ENCODE results near the gene WIZ.

The WIZ gene

DNA sequence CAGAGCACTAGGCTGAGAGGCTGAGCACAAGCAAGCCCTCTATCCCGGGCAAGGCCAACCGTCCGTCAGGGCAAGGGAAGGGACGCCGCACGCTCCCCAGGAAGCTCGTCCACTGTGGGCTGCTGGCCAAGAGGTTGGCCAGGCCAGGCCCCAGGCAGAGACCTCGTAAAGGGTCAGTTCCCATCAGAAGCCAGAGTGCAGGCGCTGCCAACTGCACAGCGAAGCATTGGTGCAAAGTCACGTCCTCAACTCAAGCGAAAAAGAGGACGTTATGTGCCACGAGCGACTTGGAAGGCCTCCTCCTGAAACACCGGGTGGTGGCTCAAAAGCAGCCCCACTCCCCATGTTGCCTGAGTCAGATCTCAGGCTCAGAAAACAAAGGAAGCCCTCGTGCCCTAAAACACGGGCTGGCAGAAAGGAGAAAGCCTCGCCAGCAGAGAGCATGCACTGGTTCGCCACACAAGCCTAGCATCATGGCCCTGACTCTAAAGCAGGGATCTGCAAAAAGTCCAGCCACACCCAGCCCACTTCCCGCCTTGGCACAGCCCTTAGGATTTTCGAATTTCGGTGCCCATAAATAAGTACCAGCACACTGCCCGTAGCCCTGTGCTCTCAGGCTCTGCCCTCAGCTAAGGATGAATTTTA, 74.8 kb downstream of the WIZ start:
- DNase-seq (ENCODE audit: low read depth, low spot score) = peak; percentile 31

DNA sequence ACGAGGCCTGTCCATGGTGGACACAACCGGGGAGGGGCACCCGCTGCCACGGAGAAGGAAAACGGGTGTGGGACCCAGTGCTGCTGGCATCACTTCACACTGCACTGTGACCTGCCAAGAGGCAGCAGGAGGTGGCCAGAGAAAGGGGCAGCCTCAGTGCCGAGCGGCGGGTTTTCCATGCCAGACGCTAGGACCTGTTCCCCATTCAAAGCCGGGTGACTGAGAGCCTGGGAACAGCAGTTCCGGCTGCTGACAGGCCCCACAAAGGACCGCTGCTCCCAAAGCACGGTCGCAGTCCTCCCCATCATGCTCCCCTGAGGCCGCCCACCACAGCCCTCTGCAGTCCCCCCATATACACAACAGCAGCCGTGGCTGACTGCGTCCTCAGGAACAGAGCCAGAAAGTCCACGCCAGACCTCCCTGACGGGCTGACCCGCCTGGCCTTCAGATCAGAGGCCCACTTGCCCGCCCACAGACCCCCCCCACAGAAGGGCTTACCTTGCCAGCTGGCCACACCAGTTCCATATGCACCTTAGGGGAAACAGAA, 75.6 kb downstream of the WIZ start:
- no peak for DNase-seq (ENCODE audit: low read depth, low spot score)

DNA sequence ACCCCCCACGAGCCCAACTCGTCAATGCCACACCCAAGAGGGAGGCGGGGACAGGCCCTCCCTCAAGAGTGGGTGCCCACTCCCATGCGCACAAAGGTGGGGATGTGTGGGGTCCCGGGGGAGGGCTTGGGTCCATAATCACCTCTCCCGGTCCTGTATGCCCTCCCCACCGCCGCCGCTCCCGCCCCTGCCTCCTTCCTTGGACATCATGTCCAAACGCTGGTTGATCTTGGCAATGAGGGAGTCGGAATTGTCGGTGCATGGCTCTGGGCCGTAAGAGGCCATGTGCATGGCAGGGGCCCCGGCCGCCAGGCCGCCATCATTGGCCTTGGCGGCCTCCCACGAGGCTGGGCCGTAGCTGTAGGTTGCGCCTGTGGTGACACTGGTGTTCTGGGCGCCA, 76.1 kb downstream of the WIZ start:
- DNase-seq (ENCODE audit: low read depth, low spot score) = no peak

DNA sequence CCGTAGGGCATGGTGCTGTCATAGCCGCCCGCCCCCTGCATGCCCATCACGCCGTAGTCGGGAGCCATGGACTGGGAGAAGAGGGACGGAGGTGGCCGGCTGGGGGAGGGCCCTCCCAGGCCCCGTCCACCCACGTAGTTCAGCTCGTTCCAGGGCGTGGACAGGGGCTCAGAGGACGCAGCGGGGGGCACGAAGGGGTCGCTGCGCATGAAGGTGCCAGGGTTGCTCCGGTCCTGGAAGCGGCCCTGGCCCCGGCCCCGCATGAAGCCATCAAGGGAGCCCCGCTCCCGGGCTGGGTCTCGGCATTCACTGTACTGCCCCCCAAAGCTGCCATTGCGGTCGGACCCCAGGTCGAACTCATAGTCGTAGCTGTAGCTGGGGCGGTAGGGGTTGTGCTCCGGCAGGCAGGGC, 76.9 kb downstream of the WIZ start:
- DNase-seq (ENCODE audit: low read depth, low spot score) = no peak

DNA sequence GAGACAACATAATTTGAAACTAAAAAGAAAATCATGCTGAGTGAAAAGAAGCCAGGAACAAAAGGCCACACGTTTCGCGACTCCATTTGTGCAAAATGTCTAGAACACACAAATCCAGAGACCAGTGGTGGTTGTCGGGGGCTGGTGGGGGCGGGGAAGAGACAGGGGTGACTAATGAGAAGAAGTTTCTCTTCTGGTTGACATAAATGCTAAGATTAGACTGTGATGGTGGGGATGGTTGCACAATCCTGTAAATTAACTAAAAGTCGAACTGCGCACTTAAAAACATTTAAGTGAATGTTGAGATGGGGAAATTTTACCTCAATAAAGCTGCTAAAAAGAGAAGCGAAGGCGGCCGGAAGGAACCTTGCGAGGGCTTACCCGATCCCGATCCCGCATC, 77.3 kb downstream of the WIZ start:
- DNase-seq (ENCODE audit: low read depth, low spot score) = no peak

DNA sequence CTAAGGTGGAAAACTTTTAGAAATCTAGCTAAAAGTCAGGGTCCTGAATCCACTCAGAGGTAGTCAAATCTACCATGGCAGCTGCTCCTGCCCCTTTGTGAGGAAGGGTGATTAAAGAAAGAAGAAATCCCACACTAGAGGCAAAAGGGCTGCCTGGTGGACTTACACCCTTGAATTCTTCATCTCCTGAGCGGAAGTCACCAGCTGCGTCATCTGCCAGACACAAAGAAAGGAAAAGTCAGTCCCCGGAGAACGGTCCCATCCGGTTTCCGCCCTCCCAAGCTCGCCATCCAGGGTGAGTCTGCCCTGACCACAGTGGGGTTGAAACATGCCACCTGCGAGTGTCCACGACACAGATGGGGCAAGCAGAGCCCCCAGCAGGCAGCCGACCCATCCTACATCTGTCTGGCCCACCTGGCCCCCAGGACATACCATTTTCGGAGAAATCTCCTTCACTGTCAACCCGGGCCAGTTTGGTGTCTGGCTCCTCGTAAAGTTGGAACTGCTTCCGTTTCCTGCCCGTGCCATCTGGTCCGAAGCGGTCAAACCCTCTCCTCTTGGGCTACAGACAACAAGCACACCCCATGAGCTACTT, 77.9 kb downstream of the WIZ start:
- DNase-seq (ENCODE audit: low read depth, low spot score) = no peak

DNA sequence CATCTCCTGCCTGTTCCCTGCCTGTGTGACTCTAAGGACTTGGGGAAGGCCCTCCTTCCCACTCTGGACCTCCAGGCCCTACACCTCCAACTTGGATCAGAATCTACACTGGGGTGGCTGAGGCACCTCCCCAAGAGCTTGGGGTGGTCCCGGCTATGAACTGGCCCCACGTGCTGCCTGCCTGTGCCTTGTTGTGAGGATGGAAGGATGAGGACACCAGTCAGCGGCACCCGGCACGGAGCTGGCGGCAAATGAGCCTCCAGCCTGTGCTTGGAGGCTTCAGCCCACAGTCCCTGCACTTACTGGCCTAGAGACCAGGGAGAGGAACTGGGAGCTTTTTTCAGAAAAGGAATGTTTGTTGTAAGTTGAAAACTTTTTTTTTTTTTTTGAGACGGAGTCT, 78.6 kb downstream of the WIZ start:
- DNase-seq (ENCODE audit: low read depth, low spot score) = no peak
